IMR-90 (cell line): ENCODE measurements around the gene LYRM7. TPM values are rescaled to one million over a fixed set of nuclear protein-coding genes. Genes with fewer than 3 reads are reported as not detected.

Source experiments
- ATAC-seq: fragments of 200-7000 bp; cut with Tn5 transposase; 2 replicates; pipeline ENCODE4 v1.9.1; 2020; ENCODE audit warnings: low read depth, mild to moderate bottlenecking, moderate library complexity
- BruUV-seq: library from RNA; stranded (reverse); fragments of 400-500 nt; replicated peaks from 2 replicates; lab custom pipeline; 2021; lab: Mats Ljungman, UMichigan
- CTCF ChIA-PET: fragments of 300-600 bp; formaldehyde crosslinking; extraction: SDS; loops from one replicate; lab custom pipeline; 2021; ENCODE audit warnings: antibody characterized with exemption; lab: Yijun Ruan, JAX
- POLR2A ChIA-PET: fragments of 300-600 bp; sonication (Branson Sonifier 250); formaldehyde crosslinking; loops from one replicate; lab custom pipeline; 2022; ENCODE audit warnings: antibody characterized with exemption; ENCODE audit not compliant: unreplicated experiment; lab: Charles Lee
- DNase-seq: peaks from one replicate; pipeline ENCODE4 v3.0.0; 2013
- H2AFZ ChIP-seq: replicated peaks from 2 replicates; pipeline ENCODE3; 2013; ENCODE audit warnings: low read length, mild to moderate bottlenecking; ENCODE audit not compliant: poor library complexity
- H2AK5ac ChIP-seq: 2 replicates; pipeline ENCODE4 v1.6.1; 2013; ENCODE audit warnings: low read depth, low read length, inconsistent platforms
- H2AK9ac ChIP-seq: replicated peaks from 2 replicates; pipeline ENCODE3; 2013; ENCODE audit warnings: mild to moderate bottlenecking, low read depth, low read length, moderate library complexity; ENCODE audit not compliant: poor library complexity
- H2BK120ac ChIP-seq: 2 replicates; pipeline ENCODE4 v1.6.1; 2013; ENCODE audit warnings: low read depth, low read length, inconsistent platforms
- H2BK15ac ChIP-seq: 3 replicates; pipeline ENCODE4 v1.6.1; 2013; ENCODE audit warnings: low read depth, low read length, inconsistent platforms
- H2BK20ac ChIP-seq: 2 replicates; pipeline ENCODE4 v1.6.1; 2013; ENCODE audit warnings: low read depth, mild to moderate bottlenecking, inconsistent platforms, low read length, moderate library complexity
- H2BK5ac ChIP-seq: 2 replicates; pipeline ENCODE4 v1.6.1; 2013; ENCODE audit warnings: mild to moderate bottlenecking, low read depth, low read length, inconsistent platforms; ENCODE audit not compliant: poor library complexity, severe bottlenecking
- H3K14ac ChIP-seq: replicated peaks from 2 replicates; pipeline ENCODE4 v1.6.1; 2013; ENCODE audit warnings: low read depth, low read length, inconsistent platforms
- H3K18ac ChIP-seq: 2 replicates; pipeline ENCODE4 v1.6.1; 2013; ENCODE audit warnings: low read depth, low read length, control low read depth
- H3K23ac ChIP-seq: 2 replicates; pipeline ENCODE4 v1.6.1; 2013; ENCODE audit warnings: low read depth, low read length, inconsistent platforms
- H3K27ac ChIP-seq: 2 replicates; pipeline ENCODE4 v1.5.1; 2013; ENCODE audit warnings: mild to moderate bottlenecking, control low read depth, low read length; ENCODE audit not compliant: insufficient read depth
- H3K27me3 ChIP-seq: 2 replicates; pipeline ENCODE4 v1.6.1; 2013; ENCODE audit warnings: low read length; ENCODE audit not compliant: control insufficient read depth, insufficient read depth
- H3K36me3 ChIP-seq: 2 replicates; pipeline ENCODE4 v1.6.1; 2013; ENCODE audit warnings: low read length, mixed read lengths; ENCODE audit not compliant: control insufficient read depth, insufficient read depth
- H3K4ac ChIP-seq: 2 replicates; pipeline ENCODE4 v1.6.1; 2013; ENCODE audit warnings: low read depth, low read length, inconsistent platforms
- H3K4me1 ChIP-seq: 2 replicates; pipeline ENCODE4 v1.6.1; 2013; ENCODE audit warnings: low read length, mixed read lengths; ENCODE audit not compliant: control insufficient read depth, insufficient read depth
- H3K4me2 ChIP-seq: 2 replicates; pipeline ENCODE4 v1.6.1; 2013; ENCODE audit warnings: low read depth, mild to moderate bottlenecking, control low read depth, low read length, moderate library complexity
- H3K4me3 ChIP-seq: 2 replicates; pipeline ENCODE4 v1.5.1; 2013; ENCODE audit warnings: low read depth, mild to moderate bottlenecking, control low read depth, low read length, moderate library complexity; ENCODE audit not compliant: insufficient read depth
- H3K56ac ChIP-seq: 2 replicates; pipeline ENCODE4 v1.6.1; 2013; ENCODE audit warnings: low read length, inconsistent platforms; ENCODE audit not compliant: insufficient read depth; ENCODE audit errors: extremely low read depth
- H3K79me1 ChIP-seq, 2 experiments: 2 replicates each; pipeline ENCODE4 v1.6.1; 2013; ENCODE audit warnings: low read length in 2 of 2, inconsistent platforms in 1 of 2, low read depth in 1 of 2
- H3K9ac ChIP-seq: 2 replicates; pipeline ENCODE4 v1.6.1; 2013; ENCODE audit warnings: low read depth, low read length, control low read depth
- H3K9me1 ChIP-seq: 2 replicates; pipeline ENCODE4 v1.6.1; 2013; ENCODE audit warnings: low read length, inconsistent platforms; ENCODE audit not compliant: insufficient read depth
- H3K9me3 ChIP-seq: 2 replicates; pipeline ENCODE4 v1.6.1; 2013; ENCODE audit warnings: low read length; ENCODE audit not compliant: control insufficient read depth, insufficient read depth
- H4K20me1 ChIP-seq: 2 replicates; pipeline ENCODE4 v1.6.1; 2013; ENCODE audit warnings: low read length, inconsistent platforms; ENCODE audit not compliant: insufficient read depth
- H4K5ac ChIP-seq: 2 replicates; pipeline ENCODE4 v1.6.1; 2013; ENCODE audit warnings: mild to moderate bottlenecking, low read depth, low read length, control low read depth
- H4K8ac ChIP-seq, 2 experiments: 2 replicates each; pipeline ENCODE4 v1.6.1; 2013; ENCODE audit warnings: low read depth in 2 of 2, low read length in 2 of 2, control low read depth in 1 of 2, inconsistent platforms in 1 of 2
- H4K91ac ChIP-seq: 2 replicates; pipeline ENCODE4 v1.6.1; 2013; ENCODE audit warnings: low read depth, low read length, inconsistent platforms; ENCODE audit not compliant: insufficient read depth
- BHLHE40 ChIP-seq: fragments of 150-350 bp; IDR thresholded peaks from 2 replicates; pipeline ENCODE4 v1.6.1; 2016; ENCODE audit warnings: mild to moderate bottlenecking, low read depth, low read length
- CEBPB ChIP-seq: IDR thresholded peaks from 2 replicates; pipeline ENCODE4 v1.6.1; 2012; ENCODE audit warnings: low read depth, low read length, improper control_type of control experiment
- CHD1 ChIP-seq: IDR thresholded peaks from 2 replicates; pipeline ENCODE4 v1.6.1; 2012; ENCODE audit warnings: low read depth, low read length, improper control_type of control experiment
- MAFK ChIP-seq: IDR thresholded peaks from 2 replicates; pipeline ENCODE4 v1.6.1; 2012; ENCODE audit warnings: low read depth, low read length, improper control_type of control experiment
- NFE2L2 ChIP-seq: fragments of 150-350 bp; IDR thresholded peaks from 2 replicates; pipeline ENCODE4 v1.6.1; 2016; ENCODE audit warnings: low read depth, mild to moderate bottlenecking, low read length
- RCOR1 ChIP-seq: IDR thresholded peaks from 2 replicates; pipeline ENCODE4 v1.6.1; 2012; ENCODE audit warnings: mild to moderate bottlenecking, low read length, improper control_type of control experiment; ENCODE audit not compliant: insufficient replicate concordance
- WGBS, 2 experiments: methylation state at CpG; one replicate each; pipeline versions ENCODE4 v1.1.5 to v1.1.7; 2013; ENCODE audit warnings: missing lambda C conversion rate in 2 of 2; ENCODE audit not compliant: insufficient read length in 1 of 2; ENCODE audit errors: extremely low coverage in 2 of 2; 5-methylcytosine and 5-hydroxymethylcytosine counted together
- dilution Hi-C: fragments of 300-500 bp; cut with HindIII; formaldehyde crosslinking; loops from one replicate; pipeline ENCODE4 v1.14.3; 2018; ENCODE audit warnings: low sequenced_read_pairs; ENCODE audit not compliant: unreplicated experiment
- in situ Hi-C: fragments of 300-500 bp; cut with MboI; formaldehyde crosslinking; loops from 3 replicates; pipeline ENCODE4 v1.14.3; 2019; ENCODE audit warnings: low sequenced_read_pairs, inconsistent platforms, mixed read lengths
- intact Hi-C: fragments of 100-400 bp; cut with micrococcal nuclease; formaldehyde crosslinking; loops from 2 replicates; pipeline ENCODE4 v1.10.0; 2022
- polyA plus RNA-seq, 3 experiments: library from polyadenylated mRNA; depleted of rRNA; stranded (reverse); fragments of >200 nt; gene quantifications; 2 replicates each; pipeline ENCODE4 v1.2.3, GENCODE V29; 2012; ENCODE audit warnings: low replicate concordance in 1 of 3
- total RNA-seq: library from RNA; depleted of rRNA; stranded (reverse); fragments of >200 nt; gene quantifications from 2 replicates; pipeline ENCODE4 v1.2.3, GENCODE V29; 2012
- TF ChIP-seq, protein P1 (sequence below): fragments of 150-350 bp; IDR thresholded peaks from 2 replicates; pipeline ENCODE4 v1.6.1; 2016; ENCODE audit warnings: low read depth, mild to moderate bottlenecking, low read length, moderate library complexity, borderline replicate concordance

LYRM7 gene
- total and polyA plus RNA-seq, 2 of the 4 experiments (the other 2 are of a cell fraction), result 2.5 to 3.4 TPM

DNA sequence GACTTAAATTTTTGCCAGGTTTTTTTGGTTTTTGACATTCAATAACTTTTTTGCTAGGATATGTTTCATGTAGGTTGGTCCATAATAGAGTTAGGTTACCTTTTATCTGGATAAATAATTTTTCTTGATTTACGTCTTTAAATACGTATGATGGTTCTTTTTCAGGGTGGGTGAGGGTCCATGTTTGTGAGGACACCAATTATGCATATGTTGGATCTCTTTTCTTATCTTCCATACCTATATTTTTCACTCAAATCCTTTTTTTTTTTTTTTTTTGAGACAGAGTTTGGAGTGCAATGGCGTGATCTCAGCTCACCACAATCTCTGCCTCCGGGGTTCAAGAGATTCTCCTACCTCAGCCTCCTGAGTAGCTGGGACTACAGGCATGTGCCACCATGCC lies 75.8 kb downstream of the LYRM7 start:
- in situ Hi-C loops, result no loop called here
- Histone ChIP-seq H3K79me1 (no peaks in the 10 kb centered on the region), H2AK5ac (no peak overlapping the region), H3K27ac (no peak overlapping the region), H3K9ac (no peak overlapping the region), H2BK15ac (no peak overlapping the region), H2BK120ac (no peak overlapping the region), H3K4me2 (no peak overlapping the region), H4K20me1 (no peaks in the 10 kb centered on the region; the same call in 1 of the 2 replicates), H4K5ac (no peak overlapping the region), H4K8ac (no peak overlapping the region), H3K9me3 (peaks cover 2% of the 10 kb centered on the region; the same call in 1 of the 2 replicates), H3K56ac (no peak overlapping the region), H2AK9ac (no peak overlapping the region), H2BK5ac (no peak overlapping the region), H3K4ac (no peak overlapping the region), H3K4me3 (no peak overlapping the region), H3K23ac (no peak overlapping the region), H3K14ac (no peak overlapping the region), H3K4me1 (no peaks in the 10 kb centered on the region), H2BK20ac (no peak overlapping the region), H3K27me3 (no peaks in the 10 kb centered on the region), H2AFZ (no peak overlapping the region), H3K9me1 (no peaks in the 10 kb centered on the region), H4K91ac (no peak overlapping the region), H3K36me3 (no peaks in the 10 kb centered on the region), H3K18ac (no peak overlapping the region)
- no peak for TF ChIP-seq RCOR1
- no peak for TF ChIP-seq MAFK
- TF ChIP-seq BHLHE40, result no peak
- no peak for TF ChIP-seq CHD1
- TF ChIP-seq, protein P1, sequence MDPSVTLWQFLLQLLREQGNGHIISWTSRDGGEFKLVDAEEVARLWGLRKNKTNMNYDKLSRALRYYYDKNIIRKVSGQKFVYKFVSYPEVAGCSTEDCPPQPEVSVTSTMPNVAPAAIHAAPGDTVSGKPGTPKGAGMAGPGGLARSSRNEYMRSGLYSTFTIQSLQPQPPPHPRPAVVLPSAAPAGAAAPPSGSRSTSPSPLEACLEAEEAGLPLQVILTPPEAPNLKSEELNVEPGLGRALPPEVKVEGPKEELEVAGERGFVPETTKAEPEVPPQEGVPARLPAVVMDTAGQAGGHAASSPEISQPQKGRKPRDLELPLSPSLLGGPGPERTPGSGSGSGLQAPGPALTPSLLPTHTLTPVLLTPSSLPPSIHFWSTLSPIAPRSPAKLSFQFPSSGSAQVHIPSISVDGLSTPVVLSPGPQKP, result no peak
- no peak for TF ChIP-seq NFE2L2
- no peak for TF ChIP-seq CEBPB
- ChIA-PET POLR2A (no interaction called here), CTCF (no interaction called here)
- ATAC-seq (no peak), DNase-seq (no peak)
- WGBS, 2 experiments, result no CpG with 5 or more reads among the region's 4 CpGs
- no TSS peak for BruUV-seq
- dilution Hi-C loops, result no loop called here
- intact Hi-C loops, result no loop called here
